Subcutaneous adipose tissue (tissue), 4 donors: Measurements from ENCODE around the gene CHID1. TPM values are rescaled to one million over a fixed set of nuclear protein-coding genes. Genes with fewer than 3 reads are reported as not detected.

Source experiments
- CTCF ChIP-seq: fragments of 450-650 bp; IDR thresholded peaks from one replicate; pipeline ENCODE4 v1.5.1; 2016; ENCODE audit warnings: low read depth, mild to moderate bottlenecking, control low read depth, antibody characterized with exemption, moderate library complexity
- total RNA-seq, 4 donors: library from RNA; depleted of rRNA; stranded (reverse); fragments of >200 nt; gene quantifications; one replicate each; pipeline ENCODE4 v1.1.0, GENCODE V29; 2016

CHID1 gene
- total RNA-seq, 4 donors from 2014 or later, result 28.4 to 107 (median 76.0) TPM

- TF ChIP-seq CTCF, result no peak
Measured at GRCh38 chr11:847876-848275, 62.7 kb downstream of the CHID1 start.

GRCh38 chr11:846496-847098 is 64.0 kb downstream of the CHID1 start:
- TF ChIP-seq CTCF, result no peak

DNA sequence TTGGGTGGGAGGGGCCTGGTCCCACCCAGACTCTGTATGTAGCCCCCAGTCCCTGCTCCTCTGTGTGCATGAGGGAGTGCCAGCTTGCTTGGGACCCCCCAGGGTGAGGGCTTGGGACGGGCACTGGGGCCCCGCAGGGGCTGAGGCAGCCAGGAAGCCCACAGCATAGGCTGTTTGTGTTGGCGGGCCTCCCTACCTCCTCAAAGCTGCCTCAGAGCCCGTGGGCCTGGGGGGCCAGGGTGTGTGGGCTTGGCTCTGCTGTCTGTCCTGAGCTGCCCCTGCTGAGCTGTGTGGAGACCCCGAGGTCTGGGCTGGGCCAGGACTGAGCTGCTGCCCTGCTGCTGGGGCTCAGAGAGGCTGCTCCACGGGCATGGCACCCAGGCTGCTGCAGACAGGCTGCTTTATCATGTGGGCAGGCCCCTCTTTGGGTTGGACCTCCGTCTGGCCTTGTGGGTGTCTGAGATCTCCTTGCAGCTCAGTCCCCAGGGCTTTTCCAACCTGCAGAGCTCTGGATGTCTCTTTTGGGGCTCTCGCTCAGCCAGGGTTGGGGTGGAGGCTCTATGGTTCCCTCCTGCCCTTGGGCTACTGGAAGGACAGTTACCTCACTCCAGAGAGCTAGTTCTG is 64.6 kb downstream of the CHID1 start:
- TF ChIP-seq CTCF, result no peak

DNA sequence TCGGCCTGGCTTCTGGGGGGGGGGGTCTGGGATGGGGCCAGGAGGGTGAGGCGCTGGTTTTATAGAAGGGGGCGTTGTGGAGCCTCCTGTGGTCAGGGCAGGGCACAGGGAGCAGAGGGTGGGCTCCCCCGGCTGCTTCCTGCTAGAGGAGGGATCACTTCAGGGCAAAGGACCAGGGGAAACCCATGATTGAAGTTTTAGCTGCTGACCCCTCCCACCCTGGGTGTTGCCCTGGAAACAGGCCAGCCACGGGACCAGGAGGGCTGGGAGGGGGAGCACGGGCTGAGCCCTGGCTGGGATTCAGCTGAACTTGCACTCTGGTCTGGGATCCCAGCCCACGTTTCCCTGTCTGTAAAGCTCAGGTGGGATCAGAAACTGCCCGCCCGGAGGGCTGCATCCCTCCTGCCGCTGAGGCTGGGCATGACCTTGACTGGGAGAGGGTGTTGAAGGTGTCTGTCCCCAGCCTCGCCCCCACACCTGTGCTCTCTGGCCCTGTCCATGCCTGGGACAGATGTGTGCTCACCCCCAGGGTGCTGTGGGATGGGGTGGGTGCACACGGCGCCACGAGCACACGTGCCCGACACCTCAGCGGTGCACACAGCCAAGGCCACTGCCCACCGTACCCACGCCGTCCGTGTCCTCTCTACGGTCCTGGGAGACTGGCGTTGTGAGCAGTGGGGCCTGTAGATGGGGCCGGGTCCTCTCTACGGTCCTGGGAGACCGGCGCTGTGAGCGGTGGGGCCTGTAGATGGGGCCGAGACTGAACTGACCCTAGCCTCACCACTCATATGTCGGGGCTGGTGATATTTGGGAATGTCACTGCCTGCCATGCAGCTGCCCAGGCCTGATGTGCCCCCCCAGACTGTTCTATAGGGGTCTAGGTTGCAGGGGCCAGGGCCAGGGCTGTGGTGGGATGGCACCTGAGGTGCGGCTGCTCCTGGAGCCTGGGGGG is 65.6 kb downstream of the CHID1 start:
- TF ChIP-seq CTCF, result no peak

- TF ChIP-seq CTCF, result no peak
Measured at GRCh38 chr11:843818-844692, 66.6 kb downstream of the CHID1 start.

- no peak for TF ChIP-seq CTCF
Measured at GRCh38 chr11:843086-843734, 67.4 kb downstream of the CHID1 start.
